Measurements from ENCODE around the gene TRAPPC6A.

DNA sequence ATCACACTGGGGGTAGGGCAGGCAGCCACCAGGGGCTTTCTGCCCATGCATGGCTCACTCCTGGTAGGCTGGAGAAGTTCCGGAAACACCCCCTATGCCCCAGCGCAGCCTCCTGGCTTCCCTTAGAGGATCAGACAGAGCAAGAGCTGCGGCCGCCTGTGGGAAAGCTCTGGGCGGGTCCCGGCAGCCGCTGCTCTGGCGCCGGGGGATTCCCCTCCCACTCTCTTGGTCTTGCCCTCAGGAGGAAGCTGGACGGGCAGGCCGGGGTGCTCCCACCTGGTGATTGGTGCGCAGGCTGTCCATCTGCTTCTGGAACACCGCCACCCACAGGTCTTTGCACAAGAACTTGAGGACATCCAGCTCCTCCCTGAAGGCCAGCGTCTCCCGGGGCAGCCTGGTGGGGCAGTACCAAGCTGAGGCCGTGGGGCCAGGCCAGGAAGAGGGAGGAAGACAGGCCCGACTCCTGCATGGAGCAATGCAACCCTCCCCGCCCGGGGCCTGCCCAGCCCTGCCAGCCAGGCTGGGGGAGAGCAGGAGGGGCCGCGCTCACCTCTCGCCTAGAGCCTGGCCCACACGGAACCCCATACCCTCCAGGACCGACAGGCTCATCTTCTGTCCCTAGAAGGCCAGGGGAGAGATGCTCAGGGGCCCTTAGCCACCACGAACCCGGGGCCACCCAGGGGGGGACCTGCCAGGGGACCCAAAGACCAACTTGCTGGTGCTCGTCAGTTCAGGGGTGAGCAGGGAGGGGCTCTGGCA is 13.3 kb downstream of the TRAPPC6A start:
- TF ChIP-seq, protein P1, sequence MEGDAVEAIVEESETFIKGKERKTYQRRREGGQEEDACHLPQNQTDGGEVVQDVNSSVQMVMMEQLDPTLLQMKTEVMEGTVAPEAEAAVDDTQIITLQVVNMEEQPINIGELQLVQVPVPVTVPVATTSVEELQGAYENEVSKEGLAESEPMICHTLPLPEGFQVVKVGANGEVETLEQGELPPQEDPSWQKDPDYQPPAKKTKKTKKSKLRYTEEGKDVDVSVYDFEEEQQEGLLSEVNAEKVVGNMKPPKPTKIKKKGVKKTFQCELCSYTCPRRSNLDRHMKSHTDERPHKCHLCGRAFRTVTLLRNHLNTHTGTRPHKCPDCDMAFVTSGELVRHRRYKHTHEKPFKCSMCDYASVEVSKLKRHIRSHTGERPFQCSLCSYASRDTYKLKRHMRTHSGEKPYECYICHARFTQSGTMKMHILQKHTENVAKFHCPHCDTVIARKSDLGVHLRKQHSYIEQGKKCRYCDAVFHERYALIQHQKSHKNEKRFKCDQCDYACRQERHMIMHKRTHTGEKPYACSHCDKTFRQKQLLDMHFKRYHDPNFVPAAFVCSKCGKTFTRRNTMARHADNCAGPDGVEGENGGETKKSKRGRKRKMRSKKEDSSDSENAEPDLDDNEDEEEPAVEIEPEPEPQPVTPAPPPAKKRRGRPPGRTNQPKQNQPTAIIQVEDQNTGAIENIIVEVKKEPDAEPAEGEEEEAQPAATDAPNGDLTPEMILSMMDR (IDR thresholded peaks at IDR 0.05), result no peak
- TF ChIP-seq EP300 (IDR thresholded peaks at IDR 0.05), result no peak
- no peak for TF ChIP-seq POLR2A (IDR thresholded peaks at IDR 0.05)

Data from ovary (tissue), 3 donors.